GM18861 (cell line): ENCODE measurements around the gene HOXC11.

Experiments
- ATAC-seq: cut with Tn5 transposase; IDR thresholded peaks from one replicate; pipeline ENCODE4 v1.9.1; 2021; ENCODE audit not compliant: unreplicated experiment

HOXC11 gene

GRCh38 chr12:54007538-54008259 is 34.8 kb downstream of the HOXC11 start:
- ATAC-seq: no peak

- ATAC-seq: no peak
These were observed 35.3 kb downstream of the HOXC11 start for GRCh38 chr12:54008260-54008552.

- no peak for ATAC-seq
These were observed 36.5 kb downstream of the HOXC11 start for GRCh38 chr12:54009171-54010052.

- no peak for ATAC-seq
These were observed 37.4 kb downstream of the HOXC11 start for GRCh38 chr12:54010053-54010971.

- ATAC-seq: no peak
These were observed 38.2 kb downstream of the HOXC11 start for GRCh38 chr12:54010972-54011664.

- no peak for ATAC-seq
These were observed 39.0 kb downstream of the HOXC11 start for GRCh38 chr12:54011665-54012532.

- ATAC-seq: no peak
These were observed 39.9 kb downstream of the HOXC11 start for GRCh38 chr12:54012631-54013409.

GRCh38 chr12:54014377-54015017 is 41.6 kb downstream of the HOXC11 start:
- ATAC-seq: no peak

- no peak for ATAC-seq
These were observed 42.3 kb downstream of the HOXC11 start for GRCh38 chr12:54015018-54015931.

- ATAC-seq: no peak
These were observed 43.1 kb downstream of the HOXC11 start for GRCh38 chr12:54016051-54016450.

- ATAC-seq: no peak
These were observed 43.6 kb downstream of the HOXC11 start for GRCh38 chr12:54016478-54016964.

- peak; percentile 15 for ATAC-seq
These were observed 44.3 kb downstream of the HOXC11 start for GRCh38 chr12:54017027-54017788.

GRCh38 chr12:54017878-54018467 is 45.0 kb downstream of the HOXC11 start:
- ATAC-seq: peak; percentile 65

GRCh38 chr12:54018468-54018984 is 45.6 kb downstream of the HOXC11 start:
- no peak for ATAC-seq

GRCh38 chr12:54019091-54019811 is 46.3 kb downstream of the HOXC11 start:
- ATAC-seq: no peak
